Measurements from ENCODE around the gene RAB3D. TPM values are rescaled to one million over a fixed set of nuclear protein-coding genes. Genes with fewer than 3 reads are reported as not detected.

Gene RAB3D
- total RNA-seq, 1 experiment from 2014 or later = 28.9 TPM

GRCh38 chr19:11299946-11300810 lies 39.3 kb downstream of the RAB3D start:
- DNase-seq (ENCODE audit: low read depth, low spot score) = no peak
- Histone ChIP-seq H3K27ac (ENCODE audit: low read depth, low read length) (no peak overlapping the region), H3K27me3 (ENCODE audit: insufficient read depth, low read length) (no peaks in the 10 kb centered on the region), H3K79me2 (ENCODE audit: insufficient read depth, low read length) (no peaks in the 10 kb centered on the region), H2AFZ (ENCODE audit: low read depth, low read length, poor library complexity, severe bottlenecking) (no peak overlapping the region), H3K9ac (ENCODE audit: low read length) (no peak overlapping the region), H3K4me3 (replicated peaks in 1 of 2; ENCODE audit: low read depth in 1 of 2, low read length in 2 of 2) (no peak overlapping the region), H3K36me3 (ENCODE audit: control insufficient read depth in 1 of 2, insufficient read depth in 2 of 2, low read length in 2 of 2) (no peaks in the 10 kb centered on the region), H3K4me1 (ENCODE audit: control insufficient read depth in 1 of 2, insufficient read depth in 2 of 2, low read length in 2 of 2) (peaks cover 9 to 16% of the 10 kb centered on the region in 2 experiments; a peak in 3 of 4 replicates), H3K9me3 (ENCODE audit: control insufficient read depth in 1 of 2, insufficient read depth in 1 of 2, low read depth in 1 of 2, low read length in 2 of 2) (no peaks in the 10 kb centered on the region), H3K9me2 (ENCODE audit: insufficient read depth) (no peaks in the 10 kb centered on the region), H3K4me2 (ENCODE audit: low read length) (no peak overlapping the region), H4K20me1 (ENCODE audit: insufficient read depth) (no peaks in the 10 kb centered on the region)
- POLR2A ChIA-PET = no interaction called here
- TF ChIP-seq POLR2A (IDR thresholded peaks at IDR 0.05; ENCODE audit: borderline replicate concordance, extremely low read depth, insufficient read depth, insufficient read length) (no peak), ZFX (IDR thresholded peaks at IDR 0.05) (no peak), ZNF274 (IDR thresholded peaks at IDR 0.05; ENCODE audit: low read depth, low read length) (no peak), ELF1 (IDR thresholded peaks at IDR 0.05; ENCODE audit: borderline replicate concordance, low read depth) (no peak), YY1 (IDR thresholded peaks at IDR 0.05; ENCODE audit: extremely low read depth, insufficient replicate concordance, low read depth, low read length) (no peak), POLR2AphosphoS5 (IDR thresholded peaks at IDR 0.05; ENCODE audit: low read depth, low read length) (no peak), SRF (IDR thresholded peaks at IDR 0.05; ENCODE audit: low read depth) (no peak), CBX3 (IDR thresholded peaks at IDR 0.05; ENCODE audit: low read depth) (no peak), TCF7L2 (IDR thresholded peaks at IDR 0.05; ENCODE audit: borderline replicate concordance, extremely low read depth, insufficient read depth, insufficient read length) (no peak), SP1 (IDR thresholded peaks at IDR 0.05; ENCODE audit: low read depth) (no peak), CTCF (IDR thresholded peaks at IDR 0.05 in 2 of 3, conservative IDR thresholded peaks at IDR 0.05 in 1 of 3; ENCODE audit: borderline replicate concordance in 1 of 3, insufficient read depth in 1 of 3, low read depth in 2 of 3, low read length in 2 of 3) (no peak), FOSL1 (IDR thresholded peaks at IDR 0.05; ENCODE audit: low read depth) (no peak), EGR1 (IDR thresholded peaks at IDR 0.05; ENCODE audit: low read depth) (no peak), EZH2phosphoT487 (IDR thresholded peaks at IDR 0.05; ENCODE audit: borderline replicate concordance) (no peak), EZH2 (IDR thresholded peaks at IDR 0.05) (no peak), RAD21 (IDR thresholded peaks at IDR 0.05; ENCODE audit: low read depth) (no peak), JUND (IDR thresholded peaks at IDR 0.05) (no peak)
- TF ChIP-seq, protein P1, sequence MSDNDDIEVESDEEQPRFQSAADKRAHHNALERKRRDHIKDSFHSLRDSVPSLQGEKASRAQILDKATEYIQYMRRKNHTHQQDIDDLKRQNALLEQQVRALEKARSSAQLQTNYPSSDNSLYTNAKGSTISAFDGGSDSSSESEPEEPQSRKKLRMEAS (IDR thresholded peaks at IDR 0.05) = no peak
- RAD21 ChIA-PET (ENCODE audit: low non-redundant PET in 1 of 2, low total read pairs in 2 of 2, uncharacterized antibody in 2 of 2, unreplicated experiment in 2 of 2) = no interaction called here
- CTCF ChIA-PET = no interaction called here
- ATAC-seq = no peak
- intact Hi-C loops (cut with micrococcal nuclease) = no loop called here
- BruUV-seq (replicated peaks) = no TSS peak

Data from HCT116 (cell line).